Adrenal gland (tissue), 12 donors: ENCODE data around the gene MACROD2. TPM values are rescaled to one million over a fixed set of nuclear protein-coding genes. Genes with fewer than 3 reads are reported as not detected.
"Not testable (repeated sequence)": the region's sequence is repeated elsewhere in the genome, so short reads cannot be mapped to it uniquely, and the experiment has no call there.

Experiments used
- DNase-seq, 7 donors: peaks; one replicate each; pipeline ENCODE4 v3.0.0-alpha.2; 2019 to 2020
- H3K27ac ChIP-seq, 5 donors: fragments of 200-600 bp; sonication (generic) in 4 of 5; 1 replicate in 3 of 5; 2 replicates in 2 of 5; pipeline versions ENCODE4 v1.5.1 to v1.8.0; 2016 to 2020; ENCODE audit warnings: mild to moderate bottlenecking in 1 of 5
- H3K27me3 ChIP-seq: fragments of 200-600 bp; 2 replicates; pipeline ENCODE4 v1.8.0; 2021
- H3K36me3 ChIP-seq, 2 donors: fragments of 200-600 bp; replicated peaks in 1 of 2; 1 replicate in 1 of 2; 2 replicates in 1 of 2; pipeline versions ENCODE4 v1.5.1 to v1.8.0; 2018 to 2022
- H3K4me1 ChIP-seq, 2 donors: fragments of 200-600 bp; replicated peaks in 1 of 2; 1 replicate in 1 of 2; 2 replicates in 1 of 2; pipeline versions ENCODE4 v1.5.1 to v1.8.0; 2018 to 2021
- H3K4me3 ChIP-seq, 4 donors: fragments of 200-600 bp; sonication (generic) in 3 of 4; one replicate each; pipeline ENCODE4 v1.5.1; 2016 to 2018
- H3K9me3 ChIP-seq, 3 donors: fragments of 200-600 bp; sonication (generic) in 1 of 3; replicated peaks in 1 of 3; 1 replicate in 2 of 3; 2 replicates in 1 of 3; pipeline versions ENCODE4 v1.5.1 to v1.8.0; 2016 to 2021
- CTCF ChIP-seq, 6 experiments: fragments of 450-650 bp in 4 of 6; fragments of 200-600 bp in 2 of 6; sonication (generic) in 1 of 6; IDR thresholded peaks; 1 replicate in 5 of 6; 2 replicates in 1 of 6; pipeline versions ENCODE4 v1.5.1 to v1.8.0; 2016 to 2021; ENCODE audit warnings: antibody characterized with exemption in 6 of 6, mild to moderate bottlenecking in 2 of 6, moderate library complexity in 1 of 6
- POLR2A ChIP-seq, 2 donors: fragments of 450-650 bp; IDR thresholded peaks; one replicate each; pipeline ENCODE4 v1.6.1; 2017; ENCODE audit warnings: antibody characterized with exemption in 2 of 2, mild to moderate bottlenecking in 2 of 2, moderate library complexity in 1 of 2
- WGBS, 4 donors: extraction: QIAGEN DNeasy Blood & Tissue Kit in 2 of 4; methylation state at CpG; one replicate each; pipeline versions ENCODE4 v1.1.5 to v1.1.7; 2013 to 2017; 5-methylcytosine and 5-hydroxymethylcytosine counted together
- intact Hi-C, 2 donors: fragments of 100-400 bp; cut with DNase I; formaldehyde crosslinking; loops; one replicate each; pipeline versions ENCODE4 v1.14.1 to v1.15.0; 2022 to 2023
- polyA plus RNA-seq, 3 donors: library from polyadenylated mRNA; stranded (reverse); fragments of 200-250 nt in 2 of 3; fragments of 350-450 nt in 1 of 3; fragmentation: Illumina TruSeq in 1 of 3; extraction: RNeasy Lipid Tissue Mini Kit (QIAGEN cat#74804) in 1 of 3; gene quantifications; one replicate each; pipeline ENCODE4 v1.2.3, GENCODE V29; 2013 to 2014
- total RNA-seq, 9 donors: library from RNA; depleted of rRNA in 4 of 9; stranded (reverse); fragments of >200 nt in 4 of 9; fragments of 120-200 nt in 1 of 9; fragmentation: NEBNext Ultra II Directional in 1 of 9; extraction: Animal tissue kit (Norgen Biotek cat#: 25700) in 1 of 9; gene quantifications; one replicate each; pipeline versions ENCODE4 v1.1.0 to v1.2.4, GENCODE V29; 2013 to 2023
- donor health status: healthy with polysubstance abuse.
- donor health status: Bipolar disorder and iron deficiency.
- donor health status: DM: yes; HTN: yes; CAD: no.
- donor health status: DM: no; HTN: no; CAD: no.
- donor health status: DM: no; HTN: no; CAD: no.
- donor health status: DM: yes; HTN: yes; CAD: no.

Gene MACROD2
- total and polyA plus RNA-seq, 12 donors, result 1.1 to 21.2 (median 6.4) TPM

- H3K9me3 ChIP-seq, result no peaks in the 10 kb centered on the region
- no peak overlapping the region for H3K27ac ChIP-seq
- no peaks in the 10 kb centered on the region for H3K36me3 ChIP-seq
- TF ChIP-seq POLR2A (IDR thresholded peaks at IDR 0.05) (no peak), CTCF (IDR thresholded peaks at IDR 0.05) (no peak)
- 73 to 88% (median 81%) methylated on average over 1 of the region's 1 CpG for WGBS, 4 donors
- intact Hi-C loops, result no loop called here
- DNase-seq, result no peak
- no peaks in the 10 kb centered on the region for H3K4me1 ChIP-seq
- no peaks in the 10 kb centered on the region for H3K27me3 ChIP-seq
- H3K4me3 ChIP-seq, result no peak overlapping the region
Observed at GRCh38 chr20:14972256-14972655, 976.9 kb downstream of the MACROD2 start.

DNA sequence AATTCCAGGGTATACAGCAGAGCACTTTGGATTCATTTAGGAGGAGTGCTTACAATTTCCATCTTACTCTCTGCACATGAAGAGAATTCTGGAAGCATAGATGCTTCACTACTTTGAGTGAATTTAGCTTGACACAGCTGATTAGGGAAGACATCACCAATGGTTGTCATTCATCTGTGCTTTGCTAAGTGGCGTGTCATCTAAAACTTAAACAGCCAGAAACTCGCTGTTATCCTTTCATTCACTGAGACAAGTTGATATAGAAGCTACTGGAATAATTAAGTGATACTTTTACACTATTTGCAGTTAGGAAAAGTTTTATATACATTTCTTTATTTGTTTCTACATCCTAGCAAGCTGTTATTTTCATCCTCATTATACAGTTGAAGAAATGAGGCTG lies 977.4 kb downstream of the MACROD2 start:
- 88 to 100% (median 93%) methylated on average over 2 of the region's 2 CpGs for WGBS, 4 donors
- H3K4me3 ChIP-seq, result no peak overlapping the region
- DNase-seq, result no peak
- H3K27me3 ChIP-seq, result no peaks in the 10 kb centered on the region
- no peak overlapping the region for H3K27ac ChIP-seq
- TF ChIP-seq POLR2A (IDR thresholded peaks at IDR 0.05), result no peak
- no peak for TF ChIP-seq CTCF (IDR thresholded peaks at IDR 0.05)
- H3K9me3 ChIP-seq, result no peaks in the 10 kb centered on the region
- H3K4me1 ChIP-seq, result no peaks in the 10 kb centered on the region
- intact Hi-C loops, result no loop called here
- no peaks in the 10 kb centered on the region for H3K36me3 ChIP-seq

GRCh38 chr20:14979453-14979986 lies 984.2 kb downstream of the MACROD2 start:
- DNase-seq, result no peak
- 36 to 45% (median 38%) methylated on average over 3 of the region's 3 CpGs for WGBS, 4 donors
- intact Hi-C loops, result no loop called here

GRCh38 chr20:14981486-14981885 lies 986.2 kb downstream of the MACROD2 start:
- intact Hi-C loops, result not testable (repeated sequence)

More at GRCh38 chr20:14979453-14979986, 984.2 kb downstream of the MACROD2 start:
- H3K36me3 ChIP-seq, result no peaks in the 10 kb centered on the region
- H3K4me3 ChIP-seq, result no peak overlapping the region
- H3K27me3 ChIP-seq, result no peaks in the 10 kb centered on the region
- no peaks in the 10 kb centered on the region for H3K9me3 ChIP-seq
- TF ChIP-seq CTCF (IDR thresholded peaks at IDR 0.05) (no peak), POLR2A (IDR thresholded peaks at IDR 0.05) (no peak)
- no peak overlapping the region for H3K27ac ChIP-seq
- H3K4me1 ChIP-seq, result no peaks in the 10 kb centered on the region

GRCh38 chr20:14982324-14982723 lies 987.0 kb downstream of the MACROD2 start:
- H3K36me3 ChIP-seq, DNase-seq, H3K9me3 ChIP-seq: not testable (repeated sequence)

More at GRCh38 chr20:14981486-14981885, 986.2 kb downstream of the MACROD2 start:
- not testable (repeated sequence) for H3K4me3 ChIP-seq, H3K36me3 ChIP-seq, H3K9me3 ChIP-seq, H3K27ac ChIP-seq, DNase-seq, H3K27me3 ChIP-seq, H3K4me1 ChIP-seq
- WGBS, 4 donors, result 90 to 96% (median 94%) methylated on average over 3 of the region's 3 CpGs

More at GRCh38 chr20:14982324-14982723, 987.0 kb downstream of the MACROD2 start:
- H3K27me3 ChIP-seq, H3K4me3 ChIP-seq, H3K27ac ChIP-seq, intact Hi-C loops, H3K4me1 ChIP-seq: not testable (repeated sequence)
- WGBS, 4 donors, result 85 to 100% (median 95%) methylated on average over 1 of the region's 1 CpG; no CpG with 5 or more reads in 1 of the 4 donors
